ENCODE data around the gene ARL4C.
A peak's percentile ranks its signal among the peaks of the same experiment; 100 is the strongest.
"Not testable (repeated sequence)": the region's sequence is repeated elsewhere in the genome, so short reads cannot be mapped to it uniquely, and the experiment has no call there.

Gene ARL4C

GRCh38 chr2:234469251-234469845 lies 27.5 kb downstream of the ARL4C start:
- H3K36me3 Mint-ChIP-seq (ENCODE audit: low read depth), result no peaks in the 10 kb centered on the region
- peaks cover 36% of the 10 kb centered on the region for H3K4me1 Mint-ChIP-seq (ENCODE audit: low read depth)
- peaks cover 8% of the 10 kb centered on the region for H3K9me3 Mint-ChIP-seq
- H3K27me3 Mint-ChIP-seq, result no peaks in the 10 kb centered on the region
- peak overlapping the region; percentile 21 for H3K27ac Mint-ChIP-seq
- no peak overlapping the region for H3K4me3 Mint-ChIP-seq

- no peaks in the 10 kb centered on the region for H3K27me3 Mint-ChIP-seq
- no peak overlapping the region for H3K4me3 Mint-ChIP-seq
- H3K9me3 Mint-ChIP-seq, result peaks cover 4% of the 10 kb centered on the region
- H3K27ac Mint-ChIP-seq, result peak overlapping the region; percentile 40
- H3K36me3 Mint-ChIP-seq (ENCODE audit: low read depth), result no peaks in the 10 kb centered on the region
- peaks cover 44% of the 10 kb centered on the region for H3K4me1 Mint-ChIP-seq (ENCODE audit: low read depth)
Observed at GRCh38 chr2:234468503-234468902, 28.4 kb downstream of the ARL4C start.

- no peak overlapping the region for H3K4me3 Mint-ChIP-seq
- H3K36me3 Mint-ChIP-seq (ENCODE audit: low read depth), result no peaks in the 10 kb centered on the region
- peaks cover 4% of the 10 kb centered on the region for H3K9me3 Mint-ChIP-seq
- H3K27me3 Mint-ChIP-seq, result no peaks in the 10 kb centered on the region
- peaks cover 56% of the 10 kb centered on the region for H3K4me1 Mint-ChIP-seq (ENCODE audit: low read depth)
- no peak overlapping the region for H3K27ac Mint-ChIP-seq
Observed at GRCh38 chr2:234467289-234467688, 29.6 kb downstream of the ARL4C start.

- H3K4me3 Mint-ChIP-seq, result peak overlapping the region; percentile 73
- H3K4me1 Mint-ChIP-seq (ENCODE audit: low read depth), result peaks cover 67% of the 10 kb centered on the region
- peak overlapping the region; percentile 84 for H3K27ac Mint-ChIP-seq
- no peaks in the 10 kb centered on the region for H3K27me3 Mint-ChIP-seq
- peaks cover 4% of the 10 kb centered on the region for H3K9me3 Mint-ChIP-seq
- H3K36me3 Mint-ChIP-seq (ENCODE audit: low read depth), result no peaks in the 10 kb centered on the region
Observed at GRCh38 chr2:234464291-234464645, 32.6 kb downstream of the ARL4C start.

GRCh38 chr2:234463626-234464290 lies 33.1 kb downstream of the ARL4C start:
- Mint-ChIP-seq H3K4me1 (ENCODE audit: low read depth) (peaks cover 67% of the 10 kb centered on the region), H3K36me3 (ENCODE audit: low read depth) (no peaks in the 10 kb centered on the region), H3K27me3 (no peaks in the 10 kb centered on the region), H3K4me3 (peak overlapping the region; percentile 73), H3K27ac (peak overlapping the region; percentile 84), H3K9me3 (peaks cover 4% of the 10 kb centered on the region)

- peak overlapping the region; percentile 71 for H3K27ac Mint-ChIP-seq
Observed at GRCh38 chr2:234462218-234462992, 34.5 kb downstream of the ARL4C start.

GRCh38 chr2:234459401-234460009 lies 37.4 kb downstream of the ARL4C start:
- H3K36me3 Mint-ChIP-seq (ENCODE audit: low read depth), result no peaks in the 10 kb centered on the region
- H3K4me3 Mint-ChIP-seq, result peak overlapping the region; percentile 28

More at GRCh38 chr2:234462218-234462992, 34.5 kb downstream of the ARL4C start:
- Mint-ChIP-seq H3K9me3 (peaks cover 10% of the 10 kb centered on the region), H3K4me1 (ENCODE audit: low read depth) (peaks cover 72% of the 10 kb centered on the region), H3K36me3 (ENCODE audit: low read depth) (no peaks in the 10 kb centered on the region), H3K4me3 (peak overlapping the region; percentile 35), H3K27me3 (no peaks in the 10 kb centered on the region)

GRCh38 chr2:234458466-234458865 lies 38.4 kb downstream of the ARL4C start:
- Mint-ChIP-seq H3K27me3 (no peaks in the 10 kb centered on the region), H3K36me3 (ENCODE audit: low read depth) (no peaks in the 10 kb centered on the region), H3K27ac (no peak overlapping the region), H3K4me1 (ENCODE audit: low read depth) (peaks cover 77% of the 10 kb centered on the region), H3K9me3 (peaks cover 6% of the 10 kb centered on the region), H3K4me3 (no peak overlapping the region)

More at GRCh38 chr2:234459401-234460009, 37.4 kb downstream of the ARL4C start:
- H3K27ac Mint-ChIP-seq, result no peak overlapping the region
- H3K4me1 Mint-ChIP-seq (ENCODE audit: low read depth), result peaks cover 77% of the 10 kb centered on the region
- H3K9me3 Mint-ChIP-seq, result peaks cover 6% of the 10 kb centered on the region
- no peaks in the 10 kb centered on the region for H3K27me3 Mint-ChIP-seq

GRCh38 chr2:234457421-234457820 lies 39.5 kb downstream of the ARL4C start:
- no peaks in the 10 kb centered on the region for H3K27me3 Mint-ChIP-seq
- no peaks in the 10 kb centered on the region for H3K36me3 Mint-ChIP-seq (ENCODE audit: low read depth)
- H3K9me3 Mint-ChIP-seq, result peaks cover 6% of the 10 kb centered on the region
- no peak overlapping the region for H3K27ac Mint-ChIP-seq
- H3K4me3 Mint-ChIP-seq, result no peak overlapping the region
- peaks cover 77% of the 10 kb centered on the region for H3K4me1 Mint-ChIP-seq (ENCODE audit: low read depth)

- not testable (repeated sequence) for H3K36me3 Mint-ChIP-seq (ENCODE audit: low read depth); H3K27me3 Mint-ChIP-seq; H3K9me3 Mint-ChIP-seq
- Mint-ChIP-seq H3K4me1 (ENCODE audit: low read depth) (peaks cover 84% of the 10 kb centered on the region), H3K27ac (peak overlapping the region; percentile 94), H3K4me3 (peak overlapping the region; percentile 44)
Observed at GRCh38 chr2:234455246-234455645, 41.6 kb downstream of the ARL4C start.

GRCh38 chr2:234454433-234454832 lies 42.4 kb downstream of the ARL4C start:
- no peaks in the 10 kb centered on the region for H3K27me3 Mint-ChIP-seq
- peaks cover 6% of the 10 kb centered on the region for H3K9me3 Mint-ChIP-seq
- H3K36me3 Mint-ChIP-seq (ENCODE audit: low read depth), result peaks cover 4% of the 10 kb centered on the region
- peaks cover 84% of the 10 kb centered on the region for H3K4me1 Mint-ChIP-seq (ENCODE audit: low read depth)
- peak overlapping the region; percentile 94 for H3K27ac Mint-ChIP-seq
- H3K4me3 Mint-ChIP-seq, result peak overlapping the region; percentile 84

- H3K36me3 Mint-ChIP-seq (ENCODE audit: low read depth), result peaks cover 4% of the 10 kb centered on the region
- peaks cover 85% of the 10 kb centered on the region for H3K4me1 Mint-ChIP-seq (ENCODE audit: low read depth)
- H3K27me3 Mint-ChIP-seq, result no peaks in the 10 kb centered on the region
- peak overlapping the region; percentile 84 for H3K4me3 Mint-ChIP-seq
- peak overlapping the region; percentile 94 for H3K27ac Mint-ChIP-seq
- peaks cover 3% of the 10 kb centered on the region for H3K9me3 Mint-ChIP-seq
Observed at GRCh38 chr2:234453216-234453615, 43.7 kb downstream of the ARL4C start.

- H3K4me3 Mint-ChIP-seq, result peak overlapping the region; percentile 84
- no peaks in the 10 kb centered on the region for H3K27me3 Mint-ChIP-seq
- H3K4me1 Mint-ChIP-seq (ENCODE audit: low read depth), result peaks cover 93% of the 10 kb centered on the region
- peak overlapping the region; percentile 94 for H3K27ac Mint-ChIP-seq
- peaks cover 4% of the 10 kb centered on the region for H3K36me3 Mint-ChIP-seq (ENCODE audit: low read depth)
- no peaks in the 10 kb centered on the region for H3K9me3 Mint-ChIP-seq
Observed at GRCh38 chr2:234451852-234452625, 44.8 kb downstream of the ARL4C start.

- no peak overlapping the region for H3K27ac Mint-ChIP-seq
- H3K36me3 Mint-ChIP-seq (ENCODE audit: low read depth), result peaks cover 5% of the 10 kb centered on the region
Observed at GRCh38 chr2:234451242-234451641, 45.6 kb downstream of the ARL4C start.

More at GRCh38 chr2:234451242-234451641, 45.6 kb downstream of the ARL4C start:
- H3K27me3 Mint-ChIP-seq, result no peaks in the 10 kb centered on the region
- H3K4me1 Mint-ChIP-seq (ENCODE audit: low read depth), result peaks cover 97% of the 10 kb centered on the region
- no peak overlapping the region for H3K4me3 Mint-ChIP-seq
- no peaks in the 10 kb centered on the region for H3K9me3 Mint-ChIP-seq

All from stimulated activated naive CD8-positive, alpha-beta T cell treated with anti-CD3 and anti-CD28 coated beads, Interleukin-15, Interleukin-2, amounts not matched to agents 100 ng/mL and 50 ng/mL, for 24 hours (primary cell).